GM19193 (cell line): ENCODE results near the gene PLSCR1.

Experiments
- POLR2A ChIP-seq: IDR thresholded peaks from 4 replicates; pipeline ENCODE4 v1.6.1; 2011; ENCODE audit not compliant: insufficient read depth, insufficient read length; ENCODE audit errors: extremely low read depth

Gene PLSCR1

GRCh38 chr3:146504498-146505197, 39.8 kb downstream of the PLSCR1 start:
- TF ChIP-seq POLR2A: no peak

DNA sequence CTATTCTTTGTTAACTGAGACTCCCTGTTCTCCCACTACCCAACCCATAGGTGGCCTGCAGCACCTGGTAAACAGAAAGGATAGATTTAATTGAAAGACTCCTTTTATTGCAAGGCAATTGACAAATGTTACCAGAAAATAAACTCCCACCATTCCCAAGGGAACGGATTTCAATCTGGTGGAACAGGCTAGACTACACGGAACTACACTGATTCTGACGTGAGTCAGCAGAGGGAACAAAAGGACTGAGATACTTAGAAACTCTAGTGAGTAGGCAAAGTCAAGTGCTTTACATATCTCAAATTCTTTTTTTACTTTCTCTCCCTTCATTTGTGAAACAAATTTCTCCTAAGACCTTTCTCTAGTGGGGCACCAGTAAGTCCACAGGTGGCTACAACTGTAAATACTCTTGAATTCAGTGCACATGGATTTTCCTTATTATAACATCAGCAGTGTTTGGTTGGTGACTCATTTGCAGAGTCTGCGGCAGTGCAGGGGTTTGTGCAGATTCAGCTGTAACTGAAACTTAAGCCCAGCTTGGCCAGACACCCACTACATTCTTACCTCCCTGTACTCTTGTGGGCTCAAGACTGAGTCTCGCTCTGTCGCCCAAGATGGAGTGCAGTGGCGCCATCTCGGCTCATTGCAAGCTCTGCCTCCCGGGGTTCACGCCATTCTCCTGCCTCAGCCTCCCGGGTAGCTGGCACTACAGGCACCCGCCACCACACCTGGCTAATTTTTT, 40.8 kb downstream of the PLSCR1 start:
- TF ChIP-seq POLR2A: no peak

GRCh38 chr3:146502887-146503460, 41.4 kb downstream of the PLSCR1 start:
- no peak for TF ChIP-seq POLR2A

GRCh38 chr3:146501752-146502151, 42.7 kb downstream of the PLSCR1 start:
- no peak for TF ChIP-seq POLR2A

- TF ChIP-seq POLR2A: no peak
Observed at GRCh38 chr3:146499701-146500100, 44.7 kb downstream of the PLSCR1 start.

DNA sequence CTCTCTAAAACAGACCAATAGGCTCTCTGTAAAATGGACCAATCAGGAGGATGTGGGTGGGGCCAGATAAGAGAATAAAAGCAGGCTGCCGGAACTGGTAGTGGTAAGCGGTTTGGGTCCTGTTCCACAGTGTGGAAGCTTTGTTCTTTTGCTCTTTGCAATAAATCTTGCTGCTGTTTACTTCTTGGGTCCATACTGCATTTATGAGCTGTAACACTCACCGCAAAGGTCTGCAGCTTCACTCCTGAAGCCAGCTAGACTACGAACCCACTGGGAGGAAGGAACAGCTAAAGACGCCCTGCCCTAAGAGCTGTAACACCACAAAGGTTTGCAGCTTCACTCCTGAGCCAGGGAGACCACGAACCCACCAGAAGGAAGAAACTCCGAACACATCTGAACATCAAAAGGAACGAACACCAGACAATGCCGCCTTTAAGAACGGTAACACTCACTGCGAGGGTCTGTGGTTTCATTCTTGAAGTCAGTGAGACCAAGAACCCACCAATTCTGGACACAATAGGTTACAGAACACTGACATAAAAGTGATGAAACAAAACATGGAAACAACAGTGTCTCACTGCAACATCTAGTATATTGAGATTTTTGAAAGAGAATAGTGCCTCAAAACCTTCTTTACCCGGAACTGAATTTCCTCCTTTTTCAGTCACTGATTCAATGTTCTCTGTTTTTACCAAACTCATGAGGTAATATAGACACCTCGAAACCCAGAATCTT, 46.2 kb downstream of the PLSCR1 start:
- TF ChIP-seq POLR2A: no peak

GRCh38 chr3:146496726-146497125, 47.7 kb downstream of the PLSCR1 start:
- no peak for TF ChIP-seq POLR2A

GRCh38 chr3:146496251-146496650, 48.2 kb downstream of the PLSCR1 start:
- no peak for TF ChIP-seq POLR2A

- no peak for TF ChIP-seq POLR2A
Observed at GRCh38 chr3:146493761-146494160, 50.6 kb downstream of the PLSCR1 start.

DNA sequence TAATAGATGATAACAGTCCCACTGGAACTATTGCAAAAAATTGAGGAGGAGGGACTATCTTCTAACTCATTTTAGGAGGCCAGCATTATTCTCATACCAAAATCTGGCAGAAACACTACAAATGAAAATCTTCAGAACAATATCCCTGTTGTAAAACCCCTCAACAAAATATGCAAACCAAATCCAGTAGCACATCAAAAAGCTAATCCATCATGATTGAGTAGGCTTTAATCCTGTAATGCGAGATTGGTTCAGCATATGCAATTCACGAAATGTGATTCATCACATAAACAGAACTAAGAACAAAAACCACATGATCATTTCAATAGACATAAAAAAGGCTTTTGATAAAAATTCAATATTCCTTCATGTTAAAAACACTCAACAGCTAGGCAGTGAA, 51.2 kb downstream of the PLSCR1 start:
- TF ChIP-seq POLR2A: no peak

DNA sequence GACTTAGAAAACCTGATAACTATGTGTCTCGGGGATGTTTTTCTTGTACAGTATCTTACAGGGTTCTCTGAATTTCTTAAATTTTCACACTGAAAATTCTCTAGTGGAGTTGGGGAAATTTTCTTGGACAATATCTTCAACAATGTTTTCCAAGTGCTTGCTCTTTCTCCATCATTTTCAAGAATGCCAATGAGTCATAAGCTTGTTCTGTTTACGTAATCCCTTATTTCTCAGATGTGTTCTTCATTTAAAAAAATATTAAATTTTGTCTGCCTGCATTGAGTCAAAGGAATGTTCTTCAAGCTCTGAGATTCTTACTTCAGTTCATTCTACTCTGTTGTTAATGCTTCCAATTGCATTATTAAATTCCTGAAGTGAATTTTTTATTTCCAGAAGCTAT, 53.1 kb downstream of the PLSCR1 start:
- TF ChIP-seq POLR2A: no peak

DNA sequence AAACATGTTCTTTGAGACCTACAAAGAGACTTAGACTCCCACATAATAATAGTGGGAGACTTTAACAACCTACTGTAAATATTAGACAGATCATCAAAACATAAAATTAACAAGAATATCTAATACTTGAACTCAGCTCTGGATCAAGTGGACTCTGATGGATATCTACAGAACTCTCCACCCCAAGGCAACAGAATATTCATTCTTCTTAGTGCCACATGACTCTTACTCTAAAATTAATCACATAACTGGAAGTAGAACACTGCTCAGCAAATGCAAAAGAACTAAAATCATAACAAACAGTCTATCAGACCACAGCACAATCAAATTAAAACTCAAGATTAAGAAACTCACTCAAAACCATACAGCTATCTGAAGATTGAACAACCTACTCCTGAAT, 59.1 kb downstream of the PLSCR1 start:
- no peak for TF ChIP-seq POLR2A

DNA sequence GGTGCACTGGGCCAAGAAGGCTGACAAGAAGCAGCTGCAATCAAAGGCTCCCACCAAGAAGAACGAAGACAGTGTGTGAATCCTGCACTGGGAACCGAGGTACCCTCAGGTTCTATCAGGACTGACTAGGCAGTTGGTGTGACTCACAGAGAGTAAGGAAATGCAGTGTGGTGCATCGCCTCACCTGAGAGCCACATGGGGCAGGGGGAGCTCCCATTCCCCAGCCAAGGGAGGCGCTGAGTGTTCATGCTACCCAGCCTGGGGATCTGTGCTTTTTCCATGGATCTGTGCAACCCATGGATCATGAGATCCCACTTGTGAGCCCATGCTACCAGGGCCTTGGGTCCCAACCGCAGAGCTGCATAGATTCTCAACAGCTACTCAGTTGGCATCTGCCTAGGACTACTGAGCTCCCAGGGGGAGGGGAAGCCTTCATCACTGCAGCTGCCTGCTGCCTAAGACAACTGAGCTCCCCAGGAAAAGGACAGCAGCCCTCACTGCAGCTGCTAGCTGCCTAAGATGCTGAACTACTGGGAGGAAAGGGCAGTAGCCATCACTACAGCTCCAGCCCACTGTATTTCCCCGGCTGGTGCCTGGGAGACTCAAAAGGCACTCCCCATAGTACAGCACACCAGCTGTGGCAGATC, 68.2 kb downstream of the PLSCR1 start:
- TF ChIP-seq POLR2A: no peak

DNA sequence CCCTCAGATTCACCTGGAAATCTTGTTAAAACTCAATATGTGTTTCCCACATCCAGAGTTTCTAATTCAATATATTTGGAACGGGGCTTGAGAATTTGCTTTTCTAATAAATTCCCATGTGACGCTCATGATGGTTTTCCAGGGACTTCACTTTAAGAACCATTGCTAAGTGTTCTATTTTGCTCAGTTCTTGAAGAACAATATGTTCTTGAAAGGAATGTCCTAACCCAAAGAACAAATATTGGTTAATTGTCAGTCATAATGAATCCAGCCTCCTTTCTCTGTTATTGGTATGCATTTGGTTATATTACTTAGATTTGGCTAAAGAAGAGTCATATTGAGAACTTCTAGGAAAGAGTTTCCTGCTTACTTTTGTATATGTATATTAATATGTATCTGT, 70.7 kb downstream of the PLSCR1 start:
- TF ChIP-seq POLR2A: no peak

GRCh38 chr3:146472611-146473010, 71.8 kb downstream of the PLSCR1 start:
- TF ChIP-seq POLR2A: no peak
